GM20000 (cell line): ENCODE measurements around the gene KAT2B.

Experiments
- DNase-seq: peaks from one replicate; pipeline ENCODE4 v3.0.0; 2012; ENCODE audit warnings: low spot score
- CTCF ChIP-seq: IDR thresholded peaks from 2 replicates; pipeline ENCODE4 v1.5.1; 2012; ENCODE audit warnings: mild to moderate bottlenecking, control low read depth; ENCODE audit errors: extremely low read depth, missing control alignments

KAT2B gene

GRCh38 chr3:20185331-20185678 lies 145.1 kb downstream of the KAT2B start:
- peak; percentile 10 for DNase-seq
- TF ChIP-seq CTCF, result no peak

- TF ChIP-seq CTCF, result no peak
- peak; percentile 91 for DNase-seq
These were observed 145.7 kb downstream of the KAT2B start, which contains the start of gene SGO1 for GRCh38 chr3:20185679-20186599. Gene SGO1, minus strand, starts transcription at chr3:20186206. Its CDS starts 2,179 bp downstream, at chr3:20184027.

GRCh38 chr3:20186600-20187004 lies 146.4 kb downstream of the KAT2B start:
- no peak for TF ChIP-seq CTCF
- DNase-seq, result no peak

DNA sequence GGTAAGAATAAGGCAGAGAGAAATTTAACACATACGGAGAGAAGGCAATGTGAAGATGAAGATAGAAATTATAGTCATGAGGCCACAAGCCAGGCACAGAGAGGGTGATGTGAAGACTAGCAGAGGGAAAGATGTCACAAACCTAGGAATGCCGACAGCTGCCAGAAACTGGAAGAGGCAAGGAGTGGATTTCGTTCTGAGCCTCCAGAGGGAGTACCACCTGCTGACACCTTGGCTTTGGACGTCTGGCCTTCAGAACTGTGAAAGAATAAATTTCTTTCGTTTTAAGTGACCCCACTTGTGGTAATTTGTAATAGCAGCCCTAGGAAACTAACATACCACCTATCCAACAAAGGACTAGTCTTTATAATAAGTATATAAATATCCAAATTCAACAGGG lies 150.7 kb downstream of the KAT2B start:
- DNase-seq, result no peak
- TF ChIP-seq CTCF, result no peak

GRCh38 chr3:20194793-20195460 lies 154.7 kb downstream of the KAT2B start:
- no peak for TF ChIP-seq CTCF
- DNase-seq, result no peak

GRCh38 chr3:20197775-20198174 lies 157.5 kb downstream of the KAT2B start:
- no peak for DNase-seq
- TF ChIP-seq CTCF, result no peak

- TF ChIP-seq CTCF, result no peak
These were observed 160.9 kb downstream of the KAT2B start for GRCh38 chr3:20201143-20201542.

More at GRCh38 chr3:20201143-20201542, 160.9 kb downstream of the KAT2B start:
- no peak for DNase-seq
